K562 (cell line): ENCODE results near the gene HIRIP3. TPM values are rescaled to one million over a fixed set of nuclear protein-coding genes. Genes with fewer than 3 reads are reported as not detected.

ENCODE experiments used
- CBFA2T2 ChIP-seq: fragments of 450-650 bp; conservative IDR thresholded peaks from 2 replicates; pipeline ENCODE4 v1.6.1; 2017; ENCODE audit warnings: mild to moderate bottlenecking
- CXXC5 ChIP-seq: fragments of 250-450 bp; sonication (Bioruptor Pico); IDR thresholded peaks from 2 replicates; pipeline ENCODE4 v1.8.0; 2022; ENCODE audit warnings: inconsistent platforms, mild to moderate bottlenecking, moderate library complexity
- EGR1 ChIP-seq: fragments of 450-650 bp; conservative IDR thresholded peaks from 2 replicates; pipeline ENCODE4 v1.6.1; 2017; ENCODE audit warnings: mild to moderate bottlenecking
- ELK3 ChIP-seq: fragments of 450-650 bp; formaldehyde crosslinking; IDR thresholded peaks from 2 replicates; pipeline ENCODE4 v1.4.0; 2020; ENCODE audit warnings: mild to moderate bottlenecking
- ERF ChIP-seq: fragments of 450-650 bp; formaldehyde crosslinking; IDR thresholded peaks from 2 replicates; pipeline ENCODE4 v1.4.0; 2020; ENCODE audit warnings: mild to moderate bottlenecking, mixed read lengths
- EZH2 ChIP-seq: IDR thresholded peaks from 2 replicates; pipeline ENCODE4 v1.6.1; 2012; ENCODE audit warnings: low read depth, mild to moderate bottlenecking, inconsistent platforms, low read length, borderline replicate concordance
- FOXO4 ChIP-seq: fragments of 450-650 bp; formaldehyde crosslinking; IDR thresholded peaks from 2 replicates; pipeline ENCODE4 v1.4.0; 2020; ENCODE audit warnings: mild to moderate bottlenecking, moderate library complexity
- GTF3C2 ChIP-seq: IDR thresholded peaks from 3 replicates; pipeline ENCODE4 v1.6.1; 2011; ENCODE audit warnings: borderline replicate concordance, mild to moderate bottlenecking, moderate library complexity; ENCODE audit not compliant: insufficient read length; ENCODE audit errors: extremely low read depth
- HIVEP1 ChIP-seq: fragments of 250-450 bp; sonication (Bioruptor Pico); IDR thresholded peaks from 2 replicates; pipeline ENCODE4 v1.4.0; 2020; ENCODE audit warnings: mild to moderate bottlenecking
- ID3 ChIP-seq, 2 experiments: fragments of 250-450 bp in 1 of 2; fragments of 450-650 bp in 1 of 2; sonication (Bioruptor Pico) in 1 of 2; IDR thresholded peaks; 2 replicates each; pipeline versions ENCODE4 v1.6.1 to v1.8.0; 2016 to 2021; ENCODE audit warnings: mild to moderate bottlenecking in 2 of 2, moderate library complexity in 2 of 2, missing compliant biosample characterization in 1 of 2, missing genetic modification characterization in 1 of 2
- MBD2 ChIP-seq: sonication (generic); IDR thresholded peaks from 2 replicates; pipeline ENCODE4 v1.6.1; 2016; ENCODE audit warnings: low read depth, borderline replicate concordance
- PHF20 ChIP-seq: fragments of 450-650 bp; IDR thresholded peaks from 2 replicates; pipeline ENCODE4 v1.6.1; 2018; ENCODE audit not compliant: partially characterized antibody
- SAFB2 ChIP-seq: fragments of 200-400 bp; formaldehyde crosslinking; IDR thresholded peaks from 2 replicates; pipeline ENCODE4 v1.6.1; 2018; ENCODE audit warnings: borderline replicate concordance, low read length, low read depth, moderate library complexity; ENCODE audit not compliant: severe bottlenecking
- THRAP3 ChIP-seq: fragments of 450-650 bp; IDR thresholded peaks from 2 replicates; pipeline ENCODE4 v1.6.1; 2016; ENCODE audit warnings: mild to moderate bottlenecking, inconsistent platforms, borderline replicate concordance
- YBX1 ChIP-seq: fragments of 450-650 bp; IDR thresholded peaks from 2 replicates; pipeline ENCODE4 v1.7.1; 2016; ENCODE audit warnings: mild to moderate bottlenecking
- ZKSCAN8 ChIP-seq: fragments of 200-800 bp; sonication (Bioruptor generic); IDR thresholded peaks from 2 replicates; pipeline ENCODE4 v1.6.1; 2016; ENCODE audit warnings: missing genetic modification characterization, missing compliant biosample characterization
- ZNF184 ChIP-seq: sonication (generic); formaldehyde crosslinking; IDR thresholded peaks from 2 replicates; pipeline ENCODE4 v1.5.0; 2020; ENCODE audit warnings: missing genetic modification reagents
- ZNF282 ChIP-seq: sonication (generic); formaldehyde crosslinking; IDR thresholded peaks from 2 replicates; pipeline ENCODE4 v1.8.1; 2023; ENCODE audit warnings: missing genetic modification reagents
- ZNF436 ChIP-seq: fragments of 250-450, 450-650 bp; sonication (Bioruptor Pico); formaldehyde crosslinking; IDR thresholded peaks from 2 replicates; pipeline ENCODE4 v1.7.0; 2020; ENCODE audit warnings: mild to moderate bottlenecking
- ZNF696 ChIP-seq: fragments of 250-450 bp; sonication (Bioruptor Pico); conservative IDR thresholded peaks from 2 replicates; pipeline ENCODE4 v1.4.0; 2020; ENCODE audit warnings: mild to moderate bottlenecking, moderate library complexity
- polyA plus RNA-seq, 8 experiments: library from polyadenylated mRNA; depleted of rRNA in 4 of 8; stranded (reverse) in 5 of 8; unstranded in 3 of 8; fragments of >200 nt; fragmentation: Nextera tagmentation in 2 of 8; fragmentation: Illumina TruSeq in 1 of 8; extraction: Ambion mirVana in 2 of 8; extraction: Trizol in 1 of 8; gene quantifications; 2 replicates each; pipeline versions ENCODE4 v1.2.1 to v1.2.3, GENCODE V29; 2011 to 2014; ENCODE audit warnings: inconsistent platforms in 1 of 8, missing spikeins in 1 of 8
- total RNA-seq, 7 experiments: library from RNA; depleted of rRNA in 6 of 7; stranded (reverse); fragments of >200 nt in 6 of 7; fragmentation: Illumina TruSeq in 2 of 7; extraction: Trizol in 2 of 7; gene quantifications; 2 replicates each; pipeline versions ENCODE4 v1.2.1 to v1.2.3, GENCODE V29; 2011 to 2021; ENCODE audit warnings: low replicate concordance in 1 of 7

Gene HIRIP3
- total and polyA plus RNA-seq, 9 of the 15 experiments (the other 6 are each of a cell fraction or from before 2014, with no cell fraction given) = 3.3 to 38.2 (median 18.2) TPM

- TF ChIP-seq ID3 (CRISPR knock-in tag; IDR thresholded peaks at IDR 0.05) (no peak), ID3 (tag; IDR thresholded peaks at IDR 0.05) (no peak), SAFB2 (no peak), ZNF696 (no peak), CBFA2T2 (no peak), ELK3 (no peak), CXXC5 (CRISPR knock-in tag) (no peak; the same call in 1 of the 2 replicates), THRAP3 (no peak), EGR1 (peak; percentile 87), ZNF282 (CRISPR knock-in tag) (no peak), ZKSCAN8 (CRISPR knock-in tag) (0 out of 2 replicates have a peak, but pooled peaks have one; percentile 4), FOXO4 (CRISPR knock-in tag) (no peak), PHF20 (no peak), ERF (no peak), HIVEP1 (CRISPR knock-in tag) (no peak), GTF3C2 (no peak), EZH2 (no peak), ZNF184 (CRISPR knock-in tag) (no peak), MBD2 (no peak), YBX1 (no peak), ZNF436 (CRISPR knock-in tag) (no peak)
These were observed 51.3 kb downstream of the HIRIP3 start (continued) for GRCh38 chr16:29943846-29944799.
